WERI-Rb-1 (cell line): ENCODE data around the gene TMEM132E.
A peak's percentile ranks its signal among the peaks of the same experiment; 100 is the strongest.

Experiments
- DNase-seq: peaks from one replicate; pipeline ENCODE4 v3.0.0-alpha.2; 2020
- H3K27ac ChIP-seq: fragments of 250-450 bp; sonication (Bioruptor Pico); 2 replicates; pipeline ENCODE4 v1.5.1; 2020; ENCODE audit warnings: mild to moderate bottlenecking, moderate library complexity
- H3K27me3 ChIP-seq: fragments of 250-450 bp; sonication (Bioruptor Pico); 2 replicates; pipeline ENCODE4 v1.5.1; 2021; ENCODE audit warnings: mild to moderate bottlenecking, low read depth, moderate library complexity; ENCODE audit not compliant: insufficient read depth, severe bottlenecking
- H3K36me3 ChIP-seq: fragments of 250-450 bp; sonication (Bioruptor Pico); 2 replicates; pipeline ENCODE4 v1.5.1; 2020; ENCODE audit warnings: mild to moderate bottlenecking, moderate library complexity
- H3K4me3 ChIP-seq: 2 replicates; pipeline ENCODE4 v1.5.1; 2011; ENCODE audit warnings: low read depth, mild to moderate bottlenecking, control low read depth, low read length
- H3K9me3 ChIP-seq: fragments of 250-450 bp; sonication (Bioruptor Pico); 2 replicates; pipeline ENCODE4 v1.5.1; 2021; ENCODE audit warnings: mild to moderate bottlenecking, moderate library complexity; ENCODE audit not compliant: severe bottlenecking
- CTCF ChIP-seq: IDR thresholded peaks from 2 replicates; pipeline ENCODE4 v1.5.1; 2011; ENCODE audit warnings: low read depth, mild to moderate bottlenecking, control low read depth, inconsistent platforms, low read length

Gene TMEM132E

DNA sequence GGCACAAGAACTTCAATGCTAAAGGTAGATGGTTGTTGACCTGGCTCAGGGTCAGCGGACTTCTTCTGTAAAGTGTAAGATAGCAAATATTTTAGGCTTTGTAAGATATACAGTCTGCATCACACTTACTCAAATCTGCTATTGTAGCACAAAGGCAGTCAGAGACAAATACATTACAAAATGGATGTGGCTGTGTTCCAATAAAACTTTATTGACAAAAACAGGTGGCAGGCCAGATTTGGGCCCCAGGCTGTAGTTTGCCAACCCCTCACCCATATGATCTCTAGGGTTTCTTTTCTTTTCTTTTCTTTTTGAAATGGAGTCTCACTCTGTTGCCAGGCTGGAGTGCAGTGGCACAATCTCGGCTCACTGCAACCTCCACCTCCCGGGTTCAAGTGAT, 39.5 kb upstream of the TMEM132E start:
- Histone ChIP-seq H3K27me3 (peaks cover 13% of the 10 kb centered on the region), H3K4me3 (no peak overlapping the region), H3K9me3 (no peaks in the 10 kb centered on the region), H3K36me3 (no peaks in the 10 kb centered on the region), H3K27ac (no peak overlapping the region)
- DNase-seq, result no peak
- TF ChIP-seq CTCF, result no peak

DNA sequence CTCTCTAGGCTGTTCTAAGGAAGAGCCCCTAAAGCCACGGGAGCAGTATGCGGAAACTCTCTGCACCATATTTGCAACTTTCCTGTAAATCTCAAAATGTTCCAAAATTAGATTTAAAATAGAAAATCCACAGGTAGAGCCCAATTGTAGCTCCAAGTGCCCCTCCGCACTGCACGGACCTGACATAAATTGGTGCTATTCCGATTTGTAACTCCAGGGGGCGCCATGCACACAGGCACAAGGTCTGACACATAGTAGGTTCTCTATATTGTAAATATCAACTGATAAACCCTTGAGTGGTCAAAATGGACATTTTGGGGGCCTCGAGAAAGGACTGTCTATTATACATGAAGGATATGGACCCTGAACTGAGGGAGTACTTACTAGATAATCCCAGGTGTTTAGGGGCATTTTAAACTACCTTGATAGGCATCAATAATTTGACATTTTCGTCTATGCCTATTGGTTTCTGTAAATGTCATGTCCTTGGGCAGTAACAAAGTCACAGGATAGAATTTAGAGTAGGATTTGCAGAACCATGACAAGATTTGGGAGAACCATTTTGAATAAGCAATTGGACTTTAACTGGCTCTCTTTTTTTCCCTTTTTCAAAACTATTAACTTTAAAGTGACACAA, 36.6 kb upstream of the TMEM132E start:
- H3K9me3 ChIP-seq, result no peaks in the 10 kb centered on the region
- peak; percentile 37 for DNase-seq
- no peaks in the 10 kb centered on the region for H3K36me3 ChIP-seq
- H3K27me3 ChIP-seq, result peaks cover 13% of the 10 kb centered on the region
- no peak overlapping the region for H3K4me3 ChIP-seq
- TF ChIP-seq CTCF, result peak; percentile 72
- H3K27ac ChIP-seq, result no peak overlapping the region

GRCh38 chr17:34547453-34548063, 31.8 kb upstream of the TMEM132E start:
- H3K27me3 ChIP-seq, result peaks cover 2% of the 10 kb centered on the region
- H3K36me3 ChIP-seq, result no peaks in the 10 kb centered on the region
- H3K27ac ChIP-seq, result no peak overlapping the region
- peak; percentile 24 for DNase-seq
- no peaks in the 10 kb centered on the region for H3K9me3 ChIP-seq
- peak; percentile 33 for TF ChIP-seq CTCF
- H3K4me3 ChIP-seq, result no peak overlapping the region

DNA sequence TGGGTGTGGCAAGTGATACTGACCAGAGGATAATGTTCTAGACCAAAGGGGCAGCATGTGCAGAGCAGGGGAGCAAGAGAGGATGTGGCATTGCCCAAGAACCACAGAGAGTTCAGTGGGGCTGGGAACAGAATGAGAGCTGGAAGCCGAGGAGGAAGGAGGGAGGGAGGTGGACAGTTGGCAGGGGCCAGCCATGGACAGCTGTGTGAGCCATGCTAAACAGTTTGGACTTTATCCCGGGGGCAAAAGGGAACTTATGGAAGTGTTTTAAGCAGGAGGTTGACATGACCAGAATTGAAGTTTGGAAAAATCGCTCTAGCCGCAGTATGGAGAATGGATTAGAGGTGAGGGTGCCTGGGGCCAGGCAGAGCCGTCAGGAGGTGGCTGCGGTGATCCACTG, 29.4 kb upstream of the TMEM132E start:
- Histone ChIP-seq H3K27me3 (no peaks in the 10 kb centered on the region), H3K9me3 (no peaks in the 10 kb centered on the region), H3K27ac (no peak overlapping the region), H3K4me3 (no peak overlapping the region), H3K36me3 (no peaks in the 10 kb centered on the region)
- no peak for TF ChIP-seq CTCF
- no peak for DNase-seq

- no peak for TF ChIP-seq CTCF
- Histone ChIP-seq H3K9me3 (no peaks in the 10 kb centered on the region), H3K27ac (no peak overlapping the region), H3K4me3 (no peak overlapping the region), H3K27me3 (no peaks in the 10 kb centered on the region), H3K36me3 (no peaks in the 10 kb centered on the region)
- DNase-seq, result no peak
These were observed 25.5 kb upstream of the TMEM132E start for GRCh38 chr17:34553907-34554306.

GRCh38 chr17:34556384-34556783, 23.0 kb upstream of the TMEM132E start:
- Histone ChIP-seq H3K36me3 (no peaks in the 10 kb centered on the region), H3K4me3 (no peak overlapping the region), H3K27ac (no peak overlapping the region), H3K27me3 (no peaks in the 10 kb centered on the region), H3K9me3 (no peaks in the 10 kb centered on the region)
- DNase-seq, result no peak
- TF ChIP-seq CTCF, result no peak
